ENCODE measurements around the gene ZNHIT2.

DNA sequence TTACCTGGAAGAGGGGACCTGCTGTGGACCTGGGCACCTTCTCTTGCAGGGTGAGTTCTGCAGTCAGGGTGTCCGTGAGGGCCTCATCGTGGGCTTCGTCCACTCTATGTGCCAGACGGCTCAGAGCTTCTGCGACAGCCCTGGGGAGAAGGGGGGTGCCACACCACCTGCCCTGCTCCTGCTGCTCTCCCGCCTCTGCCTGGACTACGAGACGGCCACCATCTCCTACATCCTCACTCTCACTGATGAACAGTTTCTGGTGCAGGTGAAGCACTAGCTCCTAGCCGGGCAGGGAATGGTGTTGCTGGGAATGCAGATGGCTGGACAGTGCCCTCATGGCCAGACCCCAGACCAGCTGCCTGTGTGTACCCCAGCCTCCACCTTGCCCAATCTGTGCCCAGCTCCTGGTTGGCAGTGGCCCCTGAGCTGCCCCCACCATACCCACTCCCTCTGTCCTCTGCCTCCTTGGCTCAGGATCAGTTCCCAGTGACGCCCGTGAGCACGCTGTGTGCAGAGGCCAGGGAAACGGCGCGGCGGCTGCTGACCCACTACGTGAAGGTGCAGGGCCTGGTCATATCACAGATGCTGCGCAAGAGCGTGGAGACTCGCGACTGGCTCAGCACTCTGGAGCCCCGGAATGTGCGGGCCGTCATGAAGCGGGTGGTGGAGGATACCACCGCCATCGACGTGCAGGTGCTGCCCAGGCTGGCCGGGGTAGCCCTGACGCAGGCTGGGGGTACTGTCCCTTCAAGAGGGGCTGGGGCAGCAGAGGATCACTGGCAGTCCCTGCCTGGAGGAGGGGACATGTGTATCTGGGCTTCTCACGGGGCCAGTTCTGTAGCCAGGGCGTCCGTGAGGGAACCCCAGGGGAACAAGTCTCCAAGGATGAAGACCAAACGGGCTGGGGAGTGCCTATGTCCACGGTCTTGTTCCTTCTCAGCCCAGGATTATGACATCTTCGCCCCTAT lies 8.0 kb downstream of the ZNHIT2 start:
- TF ChIP-seq TAF1 (IDR thresholded peaks at IDR 0.05; ENCODE audit: low read depth) (no peak), REST (IDR thresholded peaks at IDR 0.05; ENCODE audit: low read depth) (no peak), ZBTB7A (IDR thresholded peaks at IDR 0.05; ENCODE audit: low read depth) (no peak), YY1 (IDR thresholded peaks at IDR 0.05; ENCODE audit: low read depth) (no peak), EP300 (IDR thresholded peaks at IDR 0.05; ENCODE audit: borderline replicate concordance) (no peak), CREB1 (IDR thresholded peaks at IDR 0.05; ENCODE audit: low read depth) (no peak)
